GM12878 (cell line): ENCODE measurements around the gene ANXA11.

Experiments used
- BMI1 ChIP-seq: fragments of 450-650 bp; IDR thresholded peaks from 2 replicates; pipeline ENCODE4 v1.6.1; 2016; ENCODE audit warnings: mild to moderate bottlenecking, moderate library complexity, borderline replicate concordance
- BRCA1 ChIP-seq: IDR thresholded peaks from 2 replicates; pipeline ENCODE4 v1.6.1; 2011; ENCODE audit warnings: low read depth, low read length, improper control_type of control experiment
- DPF2 ChIP-seq: fragments of 450-650 bp; IDR thresholded peaks from 2 replicates; pipeline ENCODE4 v1.6.1; 2017; ENCODE audit warnings: mild to moderate bottlenecking
- EZH2 ChIP-seq: IDR thresholded peaks from 2 replicates; pipeline ENCODE4 v1.6.1; 2012; ENCODE audit warnings: low read depth, mild to moderate bottlenecking, control low read depth, inconsistent platforms, low read length, borderline replicate concordance; ENCODE audit not compliant: control insufficient read depth
- FOXK2 ChIP-seq: fragments of 450-650 bp; IDR thresholded peaks from 2 replicates; pipeline ENCODE4 v1.6.1; 2017; ENCODE audit warnings: mild to moderate bottlenecking, moderate library complexity
- MAX ChIP-seq: IDR thresholded peaks from 2 replicates; pipeline ENCODE4 v1.6.1; 2012; ENCODE audit warnings: low read depth, low read length, improper control_type of control experiment
- POLR2A ChIP-seq: IDR thresholded peaks from 2 replicates; pipeline ENCODE4 v1.6.1; 2011; ENCODE audit warnings: low read depth, mild to moderate bottlenecking, low read length
- RBBP5 ChIP-seq: fragments of 200-600 bp; sonication (generic); conservative IDR thresholded peaks from 2 replicates; pipeline ENCODE4 v1.6.1; 2016
- RELA ChIP-seq: fragments of 450-650 bp; IDR thresholded peaks from 2 replicates; pipeline ENCODE4 v1.8.0; 2014; ENCODE audit warnings: borderline replicate concordance; ENCODE audit not compliant: partially characterized antibody
- SRF ChIP-seq, 2 experiments: IDR thresholded peaks; 2 replicates each; pipeline ENCODE4 v1.6.1; 2011; ENCODE audit warnings: low read depth in 2 of 2, low read length in 2 of 2, mild to moderate bottlenecking in 1 of 2, moderate library complexity in 1 of 2
- ZBTB4 ChIP-seq: fragments of 450-650 bp; formaldehyde crosslinking; IDR thresholded peaks from 2 replicates; pipeline ENCODE4 v1.4.0; 2022; ENCODE audit warnings: mild to moderate bottlenecking, moderate library complexity

GRCh38 chr10:80157561-80157960 lies 47.8 kb downstream of the ANXA11 start:
- TF ChIP-seq FOXK2, result no peak
- no peak for TF ChIP-seq BRCA1
- TF ChIP-seq RELA, result no peak
- no peak for TF ChIP-seq MAX
- no peak for TF ChIP-seq RBBP5
- TF ChIP-seq SRF (IDR thresholded peaks at IDR 0.05; ENCODE audit: low read depth in 2 of 2, low read length in 2 of 2), result no peak
- TF ChIP-seq BMI1, result no peak
- no peak for TF ChIP-seq POLR2A
- no peak for TF ChIP-seq EZH2
- no peak for TF ChIP-seq ZBTB4 (CRISPR knock-in tag)
- TF ChIP-seq DPF2, result no peak
